Activated B cell treated with CpG ODN at 0.5 μM for 24 hours (primary cell): Measurements from ENCODE around the gene CXCL14. TPM values are rescaled to one million over a fixed set of nuclear protein-coding genes. Genes with fewer than 3 reads are reported as not detected.

ENCODE experiments used
- ATAC-seq: fragments of 200-7000 bp; cut with Tn5 transposase; one replicate; pipeline ENCODE4 v1.10.0; 2021; ENCODE audit warnings: low read depth, mild to moderate bottlenecking, moderate library complexity
- CTCF ChIA-PET: fragments of 350-600 bp; sonication (Branson Sonifier 250); formaldehyde crosslinking; loops from one replicate; lab custom pipeline; 2021; ENCODE audit warnings: antibody characterized with exemption; lab: Charles Lee
- POLR2A ChIA-PET: fragments of 350-600 bp; sonication (Branson Sonifier 250); formaldehyde crosslinking; loops from one replicate; lab custom pipeline; 2021; ENCODE audit warnings: antibody characterized with exemption; lab: Charles Lee
- DNase-seq: peaks from one replicate; pipeline ENCODE4 v3.0.0; 2022
- H3K27ac Mint-ChIP-seq: one replicate; pipeline ENCODE4 v1.8.0; 2020; ENCODE audit warnings: mixed read lengths
- H3K27me3 Mint-ChIP-seq: one replicate; pipeline ENCODE4 v1.8.0; 2021; ENCODE audit warnings: mixed read lengths
- H3K36me3 Mint-ChIP-seq: one replicate; pipeline ENCODE4 v1.8.0; 2021; ENCODE audit warnings: low read depth, mixed read lengths
- H3K4me1 Mint-ChIP-seq: one replicate; pipeline ENCODE4 v1.8.0; 2021; ENCODE audit warnings: mixed read lengths
- H3K4me3 Mint-ChIP-seq: one replicate; pipeline ENCODE4 v1.8.0; 2020; ENCODE audit warnings: mild to moderate bottlenecking, mixed read lengths
- H3K9me3 Mint-ChIP-seq: one replicate; pipeline ENCODE4 v1.8.0; 2020; ENCODE audit warnings: mixed read lengths
- CTCF ChIP-seq: fragments of 200-600 bp; IDR thresholded peaks from one replicate; pipeline ENCODE4 v1.8.0; 2022; ENCODE audit warnings: antibody characterized with exemption, mild to moderate bottlenecking
- intact Hi-C: fragments of 100-400 bp; cut with micrococcal nuclease; formaldehyde crosslinking; loops from one replicate; pipeline ENCODE4 v1.15.1; 2024
- total RNA-seq: library from RNA; stranded (reverse); gene quantifications from 2 replicates; pipeline ENCODE4 v1.2.3, GENCODE V29; 2022

Gene CXCL14
- not detected in 2 replicates for total RNA-seq

- Mint-ChIP-seq H3K36me3 (no peaks in the 10 kb centered on the region), H3K27me3 (peaks cover 52% of the 10 kb centered on the region), H3K4me1 (no peaks in the 10 kb centered on the region), H3K4me3 (no peak within 1 kb of the TSS), H3K27ac (no peak within 1 kb of the TSS), H3K9me3 (no peaks in the 10 kb centered on the region)
- CTCF ChIA-PET: no interaction called here
- POLR2A ChIA-PET: no interaction called here
- DNase-seq (no peak), ATAC-seq (no peak)
- intact Hi-C loops: no loop called here
- TF ChIP-seq CTCF: no peak
Measured at GRCh38 chr5:135578685-135579341, at the start of gene CXCL14. TSS of gene CXCL14 (minus strand) at chr5:135578991. CDS start at chr5:135578778, 213 bp downstream.

GRCh38 chr5:135626636-135627035 lies 47.8 kb upstream of the CXCL14 start:
- Mint-ChIP-seq H3K4me1 (no peaks in the 10 kb centered on the region), H3K36me3 (no peaks in the 10 kb centered on the region), H3K4me3 (no peak overlapping the region), H3K27me3 (peaks cover 3% of the 10 kb centered on the region), H3K9me3 (no peaks in the 10 kb centered on the region), H3K27ac (no peak overlapping the region)
- POLR2A ChIA-PET: no interaction called here
- CTCF ChIA-PET: no interaction called here
- no peak for ATAC-seq
- TF ChIP-seq CTCF: no peak
- intact Hi-C loops: no loop called here
- DNase-seq: no peak

GRCh38 chr5:135625961-135626360 lies 47.2 kb upstream of the CXCL14 start:
- DNase-seq: no peak

GRCh38 chr5:135625486-135625885 lies 46.7 kb upstream of the CXCL14 start:
- DNase-seq: no peak
- intact Hi-C loops: no loop called here
- TF ChIP-seq CTCF: no peak
- Mint-ChIP-seq H3K4me3 (no peak overlapping the region), H3K9me3 (no peaks in the 10 kb centered on the region), H3K27ac (no peak overlapping the region), H3K27me3 (peaks cover 3% of the 10 kb centered on the region), H3K4me1 (no peaks in the 10 kb centered on the region), H3K36me3 (no peaks in the 10 kb centered on the region)
- ChIA-PET CTCF (no interaction called here), POLR2A (no interaction called here)
- ATAC-seq: no peak

More at GRCh38 chr5:135625961-135626360, 47.2 kb upstream of the CXCL14 start:
- intact Hi-C loops: no loop called here
- Mint-ChIP-seq H3K27ac (no peak overlapping the region), H3K36me3 (no peaks in the 10 kb centered on the region), H3K9me3 (no peaks in the 10 kb centered on the region), H3K4me1 (no peaks in the 10 kb centered on the region), H3K27me3 (peaks cover 3% of the 10 kb centered on the region), H3K4me3 (no peak overlapping the region)
- ChIA-PET POLR2A (no interaction called here), CTCF (no interaction called here)
- ATAC-seq: no peak
- no peak for TF ChIP-seq CTCF

GRCh38 chr5:135625061-135625460 lies 46.3 kb upstream of the CXCL14 start:
- H3K4me1 Mint-ChIP-seq: no peaks in the 10 kb centered on the region
- H3K4me3 Mint-ChIP-seq: no peak overlapping the region
- no peak for ATAC-seq
- ChIA-PET POLR2A (no interaction called here), CTCF (no interaction called here)
- TF ChIP-seq CTCF: no peak
- H3K9me3 Mint-ChIP-seq: no peaks in the 10 kb centered on the region
- H3K27ac Mint-ChIP-seq: no peak overlapping the region
- H3K36me3 Mint-ChIP-seq: no peaks in the 10 kb centered on the region
- H3K27me3 Mint-ChIP-seq: peaks cover 3% of the 10 kb centered on the region
- DNase-seq: no peak
- intact Hi-C loops: no loop called here
